HepG2 (cell line): ENCODE results near the gene NPB.

Experiments
- KAT7 ChIP-seq: IDR thresholded peaks from 2 replicates; pipeline ENCODE4 v1.6.1; 2018; ENCODE audit warnings: borderline replicate concordance, missing compliant biosample characterization
- POLR2A ChIP-seq, 2 experiments: IDR thresholded peaks; 2 replicates each; pipeline ENCODE4 v1.6.1; 2011; ENCODE audit warnings: low read depth in 2 of 2, low read length in 2 of 2, mild to moderate bottlenecking in 1 of 2, moderate library complexity in 1 of 2; ENCODE audit not compliant: insufficient read depth in 1 of 2
- REST ChIP-seq, 2 experiments: IDR thresholded peaks; 2 replicates each; pipeline ENCODE4 v1.6.1; 2011 to 2012; ENCODE audit warnings: low read length in 2 of 2, borderline replicate concordance in 1 of 2, low read depth in 1 of 2, mild to moderate bottlenecking in 1 of 2, moderate library complexity in 1 of 2
- SALL2 ChIP-seq: sonication (generic); formaldehyde crosslinking; IDR thresholded peaks from 2 replicates; pipeline ENCODE4 v1.8.1; 2023; ENCODE audit warnings: mild to moderate bottlenecking, missing genetic modification reagents, inconsistent platforms
- SMC3 ChIP-seq: IDR thresholded peaks from 2 replicates; pipeline ENCODE4 v1.6.1; 2011; ENCODE audit warnings: low read length, improper control_type of control experiment
- SNAPC5 ChIP-seq: sonication (generic); formaldehyde crosslinking; IDR thresholded peaks from 2 replicates; pipeline ENCODE4 v1.8.1; 2023; ENCODE audit warnings: mild to moderate bottlenecking, missing genetic modification reagents, borderline replicate concordance
- ZBTB33 ChIP-seq: sonication (generic); formaldehyde crosslinking; IDR thresholded peaks from 2 replicates; pipeline ENCODE4 v1.4.0; 2020; ENCODE audit warnings: missing genetic modification reagents
- ZC3H4 ChIP-seq: sonication (generic); formaldehyde crosslinking; IDR thresholded peaks from 2 replicates; pipeline ENCODE4 v1.4.0; 2020; ENCODE audit warnings: missing genetic modification reagents, borderline replicate concordance
- ZNF260 ChIP-seq: sonication (generic); formaldehyde crosslinking; IDR thresholded peaks from 2 replicates; pipeline ENCODE4 v1.4.0; 2020; ENCODE audit warnings: missing genetic modification reagents, low read depth, mild to moderate bottlenecking, borderline replicate concordance
- ZNF296 ChIP-seq: sonication (generic); formaldehyde crosslinking; conservative IDR thresholded peaks from 2 replicates; pipeline ENCODE4 v1.5.0; 2020; ENCODE audit warnings: mild to moderate bottlenecking, missing genetic modification reagents
- ZNF83 ChIP-seq: sonication (generic); formaldehyde crosslinking; IDR thresholded peaks from 2 replicates; pipeline ENCODE4 v1.4.0; 2020; ENCODE audit warnings: missing genetic modification reagents, mild to moderate bottlenecking, borderline replicate concordance
- TF ChIP-seq, protein P1 (sequence below): sonication (generic); formaldehyde crosslinking; IDR thresholded peaks from 2 replicates; pipeline ENCODE4 v1.5.0; 2020; ENCODE audit warnings: mild to moderate bottlenecking, missing genetic modification reagents, moderate library complexity

DNA sequence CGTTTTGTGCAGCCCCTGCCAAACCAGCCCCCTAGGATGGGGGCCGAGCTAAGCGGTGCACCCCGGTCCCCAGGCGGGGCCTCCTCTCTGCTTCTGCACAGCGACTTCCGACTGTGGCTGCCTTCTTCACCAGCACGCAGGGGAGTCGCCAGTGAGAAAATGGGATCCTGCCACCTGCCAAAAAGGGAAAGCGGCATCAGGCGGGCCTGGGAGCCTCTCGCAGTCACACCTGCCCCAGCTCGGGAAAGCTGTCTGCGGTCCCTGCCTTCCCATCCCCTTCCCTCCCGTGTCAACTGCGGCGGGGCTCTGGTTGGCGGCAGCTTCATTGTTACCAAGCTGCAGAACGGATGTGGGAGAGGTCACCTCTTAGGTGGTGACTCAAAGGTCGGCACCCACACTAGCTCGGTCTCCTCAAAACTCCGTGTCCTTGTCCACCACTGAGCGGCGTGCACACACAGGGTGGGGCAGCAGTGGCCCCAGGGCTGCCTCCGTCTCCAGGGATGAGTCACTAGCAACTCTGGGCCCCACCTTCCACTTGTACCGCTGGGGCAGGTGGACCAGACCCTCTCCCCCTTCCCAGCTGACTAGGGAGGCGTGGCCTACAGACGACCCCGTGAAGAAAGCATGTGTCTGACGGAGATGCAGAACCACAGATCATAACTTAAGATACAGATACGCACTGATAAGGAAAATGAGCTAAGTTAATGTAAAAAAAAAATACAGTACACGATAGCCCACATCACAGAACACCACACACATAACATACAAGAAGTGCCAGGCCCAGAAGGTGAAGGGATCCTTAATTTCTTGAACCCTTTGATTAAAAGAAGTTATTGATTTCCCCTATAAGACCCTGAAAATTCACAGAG lies 10.6 kb downstream of the NPB start:
- TF ChIP-seq SNAPC5: no peak
- no peak for TF ChIP-seq POLR2A (IDR thresholded peaks at IDR 0.05; ENCODE audit: insufficient read depth in 1 of 2, low read depth in 2 of 2, low read length in 2 of 2)
- no peak for TF ChIP-seq ZNF296
- no peak for TF ChIP-seq KAT7 (CRISPR knock-in tag)
- TF ChIP-seq SALL2 (CRISPR knock-in tag): no peak
- TF ChIP-seq, protein P1, sequence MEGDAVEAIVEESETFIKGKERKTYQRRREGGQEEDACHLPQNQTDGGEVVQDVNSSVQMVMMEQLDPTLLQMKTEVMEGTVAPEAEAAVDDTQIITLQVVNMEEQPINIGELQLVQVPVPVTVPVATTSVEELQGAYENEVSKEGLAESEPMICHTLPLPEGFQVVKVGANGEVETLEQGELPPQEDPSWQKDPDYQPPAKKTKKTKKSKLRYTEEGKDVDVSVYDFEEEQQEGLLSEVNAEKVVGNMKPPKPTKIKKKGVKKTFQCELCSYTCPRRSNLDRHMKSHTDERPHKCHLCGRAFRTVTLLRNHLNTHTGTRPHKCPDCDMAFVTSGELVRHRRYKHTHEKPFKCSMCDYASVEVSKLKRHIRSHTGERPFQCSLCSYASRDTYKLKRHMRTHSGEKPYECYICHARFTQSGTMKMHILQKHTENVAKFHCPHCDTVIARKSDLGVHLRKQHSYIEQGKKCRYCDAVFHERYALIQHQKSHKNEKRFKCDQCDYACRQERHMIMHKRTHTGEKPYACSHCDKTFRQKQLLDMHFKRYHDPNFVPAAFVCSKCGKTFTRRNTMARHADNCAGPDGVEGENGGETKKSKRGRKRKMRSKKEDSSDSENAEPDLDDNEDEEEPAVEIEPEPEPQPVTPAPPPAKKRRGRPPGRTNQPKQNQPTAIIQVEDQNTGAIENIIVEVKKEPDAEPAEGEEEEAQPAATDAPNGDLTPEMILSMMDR (CRISPR knock-in tag): no peak
- no peak for TF ChIP-seq ZNF260 (CRISPR knock-in tag)
- peak; percentile 80 for TF ChIP-seq ZBTB33 (CRISPR knock-in tag)
- no peak for TF ChIP-seq ZC3H4
- no peak for TF ChIP-seq REST (IDR thresholded peaks at IDR 0.05; ENCODE audit: borderline replicate concordance in 1 of 2, low read depth in 1 of 2, low read length in 2 of 2)
- TF ChIP-seq SMC3: no peak
- TF ChIP-seq ZNF83: no peak
